IPS-18a (cell line): ENCODE measurements around the gene STEEP1.
A peak's percentile ranks its signal among the peaks of the same experiment; 100 is the strongest.

ENCODE experiments used
- H3K27ac ChIP-seq: one replicate; pipeline ENCODE4 v1.5.1; 2013; ENCODE audit warnings: low read length
- H3K27me3 ChIP-seq: one replicate; pipeline ENCODE4 v1.6.1; 2013; ENCODE audit warnings: mild to moderate bottlenecking, low read length; ENCODE audit not compliant: control insufficient read depth, insufficient read depth
- H3K36me3 ChIP-seq: one replicate; pipeline ENCODE4 v1.6.1; 2013; ENCODE audit warnings: low read depth, low read length; ENCODE audit not compliant: control insufficient read depth
- H3K4me1 ChIP-seq: one replicate; pipeline ENCODE4 v1.6.1; 2013; ENCODE audit warnings: low read depth, low read length; ENCODE audit not compliant: control insufficient read depth
- H3K4me3 ChIP-seq: one replicate; pipeline ENCODE4 v1.5.1; 2013; ENCODE audit warnings: low read length
- H3K9ac ChIP-seq: one replicate; pipeline ENCODE4 v1.6.1; 2013; ENCODE audit warnings: mild to moderate bottlenecking, low read length, moderate library complexity
- H3K9me3 ChIP-seq: one replicate; pipeline ENCODE4 v1.6.1; 2013; ENCODE audit warnings: low read depth, low read length; ENCODE audit not compliant: control insufficient read depth

Gene STEEP1

DNA sequence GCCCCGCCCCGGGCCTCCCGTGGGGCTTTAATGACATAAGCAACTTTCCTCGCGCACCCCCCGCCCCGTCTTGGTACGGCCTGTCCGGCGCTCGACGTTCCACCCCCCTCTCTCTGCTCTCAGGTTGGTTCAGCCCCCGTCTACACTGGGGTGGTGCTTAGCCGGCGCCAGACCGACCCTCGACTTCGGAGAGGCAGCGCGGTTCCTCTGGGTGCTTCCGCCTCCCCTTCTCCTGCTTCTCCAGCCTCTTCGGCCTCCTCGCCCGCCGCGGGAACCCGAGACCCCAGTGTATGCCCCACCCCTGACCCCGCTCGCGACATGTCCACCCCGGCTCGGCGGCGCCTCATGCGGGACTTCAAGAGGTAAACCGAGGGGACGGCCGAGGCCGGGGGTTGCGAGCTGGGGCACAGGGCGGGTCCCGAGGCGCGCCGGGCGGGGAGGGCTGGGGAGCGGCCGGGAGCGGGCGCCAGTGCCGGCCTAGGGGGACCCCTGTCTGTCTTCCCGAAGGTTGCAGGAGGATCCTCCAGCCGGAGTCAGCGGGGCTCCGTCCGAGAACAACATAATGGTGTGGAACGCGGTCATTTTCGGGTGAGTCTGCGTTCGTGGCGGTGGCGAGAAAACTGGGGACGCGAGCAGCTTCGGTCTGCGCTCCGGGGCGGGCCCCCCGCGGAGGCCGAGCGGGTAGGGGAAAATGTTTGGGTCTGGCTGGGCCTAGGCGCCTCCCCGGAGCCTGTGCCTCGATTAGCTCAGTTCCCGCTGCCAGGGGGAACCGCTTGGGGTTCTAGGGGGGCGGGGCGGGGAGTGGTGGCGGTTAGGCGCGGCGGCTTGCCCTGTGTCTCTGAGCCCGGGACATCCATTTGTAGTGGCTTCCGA is 9.4 kb upstream of the STEEP1 start, which contains the start of gene UBE2A:
UBE2A (plus strand) TSS at position 170 of the 873 bp plus-strand sequence; CDS start at position 319, 149 bp downstream.
- Histone ChIP-seq H3K4me1 (no peaks in the 10 kb centered on the region), H3K36me3 (no peaks in the 10 kb centered on the region), H3K27ac (no peak within 1 kb of the TSS), H3K27me3 (no peaks in the 10 kb centered on the region), H3K4me3 (peak within 1 kb of the TSS; percentile 68), H3K9ac (peak within 1 kb of the TSS; percentile 69), H3K9me3 (no peaks in the 10 kb centered on the region)

DNA sequence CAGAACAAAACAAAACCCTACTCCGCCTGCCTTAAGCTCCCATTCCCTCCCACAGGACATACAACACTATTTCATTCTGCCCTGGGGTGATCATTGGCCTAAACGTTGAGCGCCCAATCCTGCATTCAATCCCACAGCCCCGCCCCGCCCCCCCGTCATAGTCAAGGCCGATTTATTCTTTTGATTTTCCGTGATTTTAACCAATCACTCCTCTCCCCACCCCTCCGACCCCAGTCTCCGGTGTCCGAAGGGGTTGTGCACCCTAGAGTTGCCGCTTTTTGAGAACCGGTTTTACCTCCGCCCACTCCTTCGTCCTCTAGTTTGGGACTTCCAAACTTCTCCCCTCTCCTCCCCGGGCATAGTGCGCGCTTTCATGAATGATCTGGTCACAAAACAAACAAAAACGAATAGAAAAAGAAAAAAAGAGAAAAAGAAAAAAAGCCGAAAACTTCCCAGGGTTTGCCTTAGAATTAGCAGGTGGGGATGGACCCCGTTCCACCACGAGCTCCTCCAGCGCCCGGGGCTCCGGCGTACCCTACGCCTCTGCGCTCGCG is 8.7 kb upstream of the STEEP1 start:
- H3K4me1 ChIP-seq, result no peaks in the 10 kb centered on the region
- peak overlapping the region; percentile 68 for H3K4me3 ChIP-seq
- H3K9ac ChIP-seq, result peak overlapping the region; percentile 33
- H3K27ac ChIP-seq, result no peak overlapping the region
- no peaks in the 10 kb centered on the region for H3K9me3 ChIP-seq
- no peaks in the 10 kb centered on the region for H3K36me3 ChIP-seq
- no peaks in the 10 kb centered on the region for H3K27me3 ChIP-seq

DNA sequence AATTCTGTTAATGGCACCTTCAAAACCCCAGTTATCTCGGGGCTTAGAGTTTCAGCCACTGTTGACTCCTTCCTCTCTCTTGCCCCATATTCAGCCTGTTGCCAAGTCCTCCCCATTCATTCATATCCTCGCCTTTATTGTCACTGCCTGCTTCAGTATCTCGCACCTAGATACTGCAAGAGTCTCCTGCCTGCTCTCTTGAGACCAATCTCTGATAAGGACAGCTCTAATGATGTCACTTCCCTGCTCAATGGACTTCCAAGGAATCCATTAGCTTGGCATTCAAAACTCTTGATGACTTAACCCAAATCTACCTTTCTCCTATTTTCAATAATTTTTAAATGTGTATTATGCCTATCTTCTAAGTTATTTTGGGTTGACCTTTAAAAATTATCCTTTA is 8.0 kb upstream of the STEEP1 start:
- Histone ChIP-seq H3K4me1 (no peaks in the 10 kb centered on the region), H3K9me3 (no peaks in the 10 kb centered on the region), H3K4me3 (peak overlapping the region; percentile 68), H3K36me3 (no peaks in the 10 kb centered on the region), H3K27ac (no peak overlapping the region), H3K27me3 (no peaks in the 10 kb centered on the region), H3K9ac (peak overlapping the region; percentile 33)

DNA sequence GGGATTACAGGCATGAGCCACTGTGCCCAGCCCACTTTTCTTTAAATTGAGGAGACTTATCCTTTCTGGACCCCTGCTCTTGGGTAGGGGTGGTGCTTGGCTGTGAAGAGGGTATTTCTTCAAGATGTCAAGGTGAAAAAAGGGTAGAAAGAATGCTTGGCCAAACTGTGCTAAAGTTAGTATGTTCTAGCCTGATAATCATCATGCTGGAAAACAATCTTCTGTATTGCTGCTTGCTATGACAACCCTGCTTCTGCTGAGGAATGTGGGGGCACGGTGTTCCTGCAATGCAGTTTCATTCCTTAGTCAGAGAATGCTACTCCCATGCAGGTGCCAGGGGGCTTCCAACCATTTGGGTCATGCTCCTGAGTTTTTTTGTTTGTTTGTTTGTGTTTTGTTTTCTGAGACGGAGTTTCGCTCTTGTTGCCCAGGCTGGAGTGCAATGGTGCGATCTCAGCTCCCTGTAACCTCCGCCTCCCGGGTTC is 5.2 kb upstream of the STEEP1 start:
- Histone ChIP-seq H3K4me1 (no peaks in the 10 kb centered on the region), H3K36me3 (no peaks in the 10 kb centered on the region), H3K9me3 (peaks cover 3% of the 10 kb centered on the region), H3K9ac (no peak overlapping the region), H3K4me3 (no peak overlapping the region), H3K27ac (no peak overlapping the region), H3K27me3 (no peaks in the 10 kb centered on the region)

DNA sequence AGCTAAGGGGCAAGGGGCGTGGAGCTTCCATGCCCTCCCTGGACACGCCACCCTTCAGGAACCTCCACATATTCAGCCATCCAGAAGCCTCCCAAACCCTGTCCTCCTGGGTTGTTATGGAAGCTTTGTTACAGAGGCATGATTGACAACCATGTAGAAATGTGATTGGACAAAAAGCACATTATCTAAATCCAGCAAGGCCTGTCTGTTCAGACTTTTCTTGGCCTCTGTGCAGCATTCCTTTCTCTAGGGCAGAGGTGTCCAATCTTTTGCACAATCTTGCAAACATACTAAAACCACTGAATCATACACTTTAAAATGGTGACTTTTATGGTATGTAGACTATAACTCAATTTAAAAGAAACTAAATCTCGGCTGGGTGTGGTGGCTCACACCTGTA is 12.7 kb downstream of the STEEP1 start:
- H3K27me3 ChIP-seq, result no peaks in the 10 kb centered on the region
- no peak overlapping the region for H3K4me3 ChIP-seq
- no peak overlapping the region for H3K27ac ChIP-seq
- peaks cover 6% of the 10 kb centered on the region for H3K9me3 ChIP-seq
- H3K36me3 ChIP-seq, result no peaks in the 10 kb centered on the region
- no peaks in the 10 kb centered on the region for H3K4me1 ChIP-seq
- H3K9ac ChIP-seq, result no peak overlapping the region

DNA sequence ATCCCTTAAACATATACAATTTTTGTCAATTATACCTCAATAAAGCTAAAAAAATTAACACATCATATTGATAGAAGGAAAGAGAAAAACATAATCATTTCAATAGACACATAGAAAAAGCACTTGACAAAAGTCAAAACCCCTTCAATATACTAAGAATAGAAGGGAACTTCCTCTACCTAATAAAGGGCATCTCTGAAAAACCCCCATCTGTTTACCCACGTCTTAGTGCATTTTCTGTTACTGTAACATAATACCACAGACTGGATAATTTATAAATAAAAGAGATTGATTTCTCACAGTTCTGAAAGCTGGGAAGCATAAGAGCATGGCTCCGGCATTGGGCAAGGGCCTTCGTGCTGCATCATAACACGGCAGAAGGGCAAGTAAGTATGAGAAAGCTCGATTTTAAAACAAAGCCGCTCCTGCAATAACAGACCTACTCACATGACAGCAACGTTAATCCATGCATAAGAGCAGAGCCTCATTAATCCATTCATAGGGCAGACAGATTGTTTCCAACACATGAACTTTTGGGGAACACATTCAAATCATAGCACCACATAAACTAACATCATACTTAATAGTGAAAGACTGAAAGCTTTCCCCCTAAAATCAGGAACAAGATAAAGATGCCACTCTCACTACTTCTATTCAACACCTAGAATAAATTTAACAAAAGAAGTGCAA is 15.7 kb downstream of the STEEP1 start:
- Histone ChIP-seq H3K4me1 (no peaks in the 10 kb centered on the region), H3K27ac (no peak overlapping the region), H3K9me3 (peaks cover 8% of the 10 kb centered on the region), H3K4me3 (no peak overlapping the region), H3K9ac (no peak overlapping the region), H3K27me3 (no peaks in the 10 kb centered on the region), H3K36me3 (no peaks in the 10 kb centered on the region)

DNA sequence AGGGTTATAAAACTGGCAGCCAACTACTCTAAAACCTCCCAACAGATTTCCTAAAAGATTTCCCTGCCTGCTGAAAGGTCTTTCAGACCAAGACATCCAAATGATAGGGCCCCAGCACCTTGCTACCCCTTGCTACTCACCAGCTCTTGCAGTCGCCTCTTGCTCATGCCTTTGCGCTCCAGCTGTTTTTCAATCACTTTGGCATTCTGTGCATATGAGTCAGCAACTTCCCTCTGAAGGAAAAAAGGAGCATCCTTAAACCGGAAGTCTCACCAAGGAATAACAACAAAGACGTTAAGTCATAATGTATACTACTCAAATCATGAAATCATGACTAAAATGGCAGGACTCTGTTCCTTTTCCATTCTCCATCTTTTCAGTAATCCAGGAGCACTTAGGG is 24.0 kb downstream of the STEEP1 start:
- peaks cover 6% of the 10 kb centered on the region for H3K9me3 ChIP-seq
- peaks cover 12% of the 10 kb centered on the region for H3K36me3 ChIP-seq
- H3K9ac ChIP-seq, result no peak overlapping the region
- no peaks in the 10 kb centered on the region for H3K4me1 ChIP-seq
- H3K4me3 ChIP-seq, result no peak overlapping the region
- no peak overlapping the region for H3K27ac ChIP-seq
- H3K27me3 ChIP-seq, result no peaks in the 10 kb centered on the region

DNA sequence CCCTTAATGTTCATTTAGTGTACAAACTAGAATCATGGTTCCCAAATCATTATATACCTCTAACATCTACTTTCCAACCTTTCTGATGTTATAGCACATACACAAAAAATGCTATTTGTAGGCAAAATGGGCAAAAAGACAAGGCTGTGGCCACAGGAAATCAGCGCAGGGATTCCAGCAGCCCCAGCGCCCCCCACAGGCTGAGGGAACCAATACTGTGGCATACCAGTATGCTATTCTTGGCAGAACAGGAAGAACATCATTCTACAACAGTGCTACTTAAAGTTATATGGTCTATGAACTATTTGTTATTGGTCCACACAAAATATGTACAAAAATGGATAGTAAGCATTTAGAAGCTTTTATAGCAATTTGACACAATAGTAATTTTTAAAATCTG is 25.3 kb downstream of the STEEP1 start:
- peaks cover 12% of the 10 kb centered on the region for H3K36me3 ChIP-seq
- no peak overlapping the region for H3K27ac ChIP-seq
- H3K4me3 ChIP-seq, result no peak overlapping the region
- no peaks in the 10 kb centered on the region for H3K27me3 ChIP-seq
- no peak overlapping the region for H3K9ac ChIP-seq
- peaks cover 6% of the 10 kb centered on the region for H3K9me3 ChIP-seq
- H3K4me1 ChIP-seq, result no peaks in the 10 kb centered on the region

DNA sequence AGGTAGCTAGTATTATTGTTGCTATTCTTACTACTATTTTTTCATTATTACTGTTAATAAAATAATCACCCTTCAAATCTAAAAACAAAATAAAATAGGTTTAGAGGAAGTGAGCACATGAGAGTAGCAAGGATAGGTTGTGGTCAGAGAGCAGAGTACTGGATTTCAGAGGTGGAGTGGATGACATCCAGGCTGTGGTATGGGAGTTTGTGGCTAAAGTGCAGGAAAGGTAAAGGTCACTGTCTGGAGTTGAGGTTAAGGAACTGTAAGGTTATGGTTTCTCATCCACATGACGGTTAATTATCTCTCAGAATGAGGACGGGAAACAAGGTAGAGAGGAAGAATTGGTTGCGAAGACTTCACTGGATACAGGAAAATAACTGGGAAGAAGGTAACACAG is 27.7 kb downstream of the STEEP1 start:
- no peaks in the 10 kb centered on the region for H3K27me3 ChIP-seq
- no peak overlapping the region for H3K9ac ChIP-seq
- H3K27ac ChIP-seq, result no peak overlapping the region
- no peak overlapping the region for H3K4me3 ChIP-seq
- no peaks in the 10 kb centered on the region for H3K4me1 ChIP-seq
- peaks cover 12% of the 10 kb centered on the region for H3K36me3 ChIP-seq
- H3K9me3 ChIP-seq, result peaks cover 9% of the 10 kb centered on the region

DNA sequence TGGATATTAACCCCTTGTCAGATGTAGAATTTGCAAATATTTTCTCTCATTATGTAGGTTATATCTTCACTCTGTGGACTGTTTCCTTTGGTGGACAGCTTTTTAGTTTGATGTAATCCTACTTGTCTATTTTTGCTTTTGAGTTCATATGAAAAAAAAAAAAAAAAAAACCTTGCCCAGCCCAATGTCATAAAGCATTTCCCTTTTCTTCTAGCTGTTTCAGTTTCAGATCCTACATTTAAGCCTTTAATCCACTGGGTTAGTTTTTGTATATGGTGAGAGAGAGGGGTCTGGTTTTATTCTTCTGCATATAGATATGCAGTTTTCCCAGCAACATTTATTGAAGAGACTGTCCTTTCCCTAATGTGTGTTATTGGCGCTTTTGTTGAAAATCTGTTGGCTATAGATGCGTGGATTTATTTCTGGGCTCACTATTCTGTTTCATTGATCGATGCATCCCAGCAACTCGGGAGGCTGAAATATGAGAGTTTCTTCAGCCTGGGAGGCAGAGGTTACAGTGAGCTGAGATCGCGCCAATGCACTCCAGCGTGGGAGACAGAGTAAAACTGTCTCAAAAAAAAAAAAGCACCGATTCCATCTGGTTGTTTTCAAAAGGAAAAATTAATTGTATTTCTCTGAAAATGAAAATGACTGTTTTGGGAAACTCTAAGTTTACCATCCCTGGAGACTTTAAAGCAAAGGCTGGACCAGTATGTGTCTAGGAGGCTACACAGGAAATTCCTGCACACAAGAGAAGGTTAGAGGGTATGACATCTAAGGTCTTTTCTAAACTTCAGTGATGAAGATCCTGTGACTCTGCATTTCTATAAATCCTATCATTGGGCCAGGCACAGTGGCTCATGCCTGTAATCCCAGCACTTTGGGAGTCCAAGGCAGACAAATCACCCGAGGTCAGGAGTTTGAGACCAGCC is 35.6 kb downstream of the STEEP1 start:
- Histone ChIP-seq H3K4me3 (no peak overlapping the region), H3K9ac (no peak overlapping the region)

More for the DNA sequence above, 35.6 kb downstream of the STEEP1 start:
- Histone ChIP-seq H3K9me3 (peaks cover 17% of the 10 kb centered on the region), H3K4me1 (no peaks in the 10 kb centered on the region), H3K27me3 (no peaks in the 10 kb centered on the region), H3K27ac (no peak overlapping the region), H3K36me3 (no peaks in the 10 kb centered on the region)
